Measurements from ENCODE around the gene ZNF423.
A peak's percentile ranks its signal among the peaks of the same experiment; 100 is the strongest.

The ZNF423 gene

GRCh38 chr16:49505556-49505955 lies 350.4 kb downstream of the ZNF423 start:
- Histone ChIP-seq H3K4me3 (no peak overlapping the region), H4K20me1 (peaks cover 45% of the 10 kb centered on the region), H3K9ac (no peak overlapping the region), H3K36me3 (peaks cover 9% of the 10 kb centered on the region; the same call in 1 of the 2 replicates), H3K27ac (no peak overlapping the region), H3K4me2 (peak overlapping the region; percentile 91), H3K9me3 (no peaks in the 10 kb centered on the region), H3K4me1 (peaks cover 69% of the 10 kb centered on the region), H3K27me3 (no peaks in the 10 kb centered on the region)
- no peak for TF ChIP-seq Cebpa-rat (IDR thresholded peaks at IDR 0.05)

GRCh38 chr16:49504626-49505025 lies 351.3 kb downstream of the ZNF423 start:
- peak overlapping the region; percentile 91 for H3K4me2 ChIP-seq
- H3K36me3 ChIP-seq = peaks cover under 1% of the 10 kb centered on the region; the same call in 1 of the 2 replicates
- no peaks in the 10 kb centered on the region for H3K9me3 ChIP-seq
- no peak overlapping the region for H3K27ac ChIP-seq
- H3K4me3 ChIP-seq = no peak overlapping the region
- H4K20me1 ChIP-seq = peaks cover 55% of the 10 kb centered on the region
- peaks cover 72% of the 10 kb centered on the region for H3K4me1 ChIP-seq
- H3K27me3 ChIP-seq = no peaks in the 10 kb centered on the region
- H3K9ac ChIP-seq = no peak overlapping the region
- no peak for TF ChIP-seq Cebpa-rat (IDR thresholded peaks at IDR 0.05)

DNA sequence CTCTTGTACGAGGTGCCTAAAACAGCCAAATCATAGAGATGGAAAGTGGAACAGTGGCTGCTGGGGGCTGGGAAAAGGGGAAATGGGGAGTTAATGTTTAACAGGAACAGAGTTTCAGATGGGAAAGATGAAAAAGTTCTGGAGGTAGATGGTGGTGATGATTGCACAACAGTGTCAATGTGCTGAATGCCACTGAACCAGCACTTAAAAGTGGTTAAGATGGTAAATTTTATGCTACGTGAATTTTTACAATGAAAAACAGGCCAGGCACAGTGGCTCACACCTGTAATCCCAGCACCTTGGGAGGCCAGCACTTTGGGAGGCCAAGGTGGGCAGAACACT lies 351.9 kb downstream of the ZNF423 start:
- TF ChIP-seq Cebpa-rat (IDR thresholded peaks at IDR 0.05) = peak; percentile 81
- Histone ChIP-seq H3K9me3 (no peaks in the 10 kb centered on the region), H3K9ac (no peak overlapping the region), H3K27ac (no peak overlapping the region), H3K4me1 (peaks cover 72% of the 10 kb centered on the region), H3K4me2 (peak overlapping the region; percentile 91), H4K20me1 (peaks cover 61% of the 10 kb centered on the region), H3K36me3 (no peaks in the 10 kb centered on the region), H3K27me3 (no peaks in the 10 kb centered on the region), H3K4me3 (no peak overlapping the region)

GRCh38 chr16:49503256-49504022 lies 352.5 kb downstream of the ZNF423 start:
- Histone ChIP-seq H3K9ac (peak overlapping the region; percentile 56; the same call in 1 of the 2 replicates), H3K27ac (peak overlapping the region; percentile 67), H3K9me3 (no peaks in the 10 kb centered on the region), H3K27me3 (no peaks in the 10 kb centered on the region), H3K4me1 (peaks cover 75% of the 10 kb centered on the region), H3K36me3 (no peaks in the 10 kb centered on the region), H4K20me1 (peaks cover 63% of the 10 kb centered on the region), H3K4me3 (no peak overlapping the region), H3K4me2 (peak overlapping the region; percentile 91)
- TF ChIP-seq Cebpa-rat (IDR thresholded peaks at IDR 0.05) = no peak

DNA sequence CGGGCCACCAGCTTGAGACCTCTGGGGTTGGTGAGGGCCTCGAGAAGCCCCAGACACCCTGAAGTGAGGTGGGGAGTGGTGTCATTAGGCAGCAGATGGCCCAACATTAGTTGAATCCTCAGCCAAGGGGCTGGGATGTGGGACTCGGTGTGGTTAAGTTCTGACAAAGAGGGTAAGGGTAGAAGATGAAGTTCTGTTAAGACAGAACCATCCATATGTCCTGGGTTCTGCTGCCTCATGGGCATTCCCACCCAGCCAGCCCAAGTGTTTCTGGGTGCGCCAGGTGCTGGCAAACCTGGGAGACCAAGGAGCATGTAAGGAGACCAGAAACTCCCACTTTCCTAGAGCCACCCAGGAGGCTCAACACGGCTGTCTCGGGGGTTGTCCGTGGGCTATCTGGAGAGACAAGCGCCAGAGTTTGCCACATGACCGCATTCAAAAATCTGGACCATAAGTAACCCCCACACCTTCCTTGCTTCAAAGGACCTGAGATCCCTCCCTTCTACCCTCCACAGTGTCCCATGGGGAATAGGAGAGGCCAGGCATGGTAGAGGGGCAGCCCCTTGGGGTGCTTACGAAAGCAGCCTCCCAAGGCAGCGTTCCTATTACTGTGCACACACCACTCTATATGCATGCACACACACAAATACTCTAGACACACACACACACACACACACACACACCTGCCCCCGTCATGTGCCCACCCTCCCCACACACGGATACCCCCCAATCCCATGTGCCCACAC lies 353.6 kb downstream of the ZNF423 start:
- Histone ChIP-seq H4K20me1 (peaks cover 63% of the 10 kb centered on the region), H3K4me2 (peak overlapping the region; percentile 91), H3K9ac (peak overlapping the region; percentile 56), H3K4me1 (peaks cover 79% of the 10 kb centered on the region), H3K36me3 (no peaks in the 10 kb centered on the region), H3K4me3 (0 out of 2 replicates have a peak overlapping the region, but pooled peaks have one; percentile 15), H3K9me3 (no peaks in the 10 kb centered on the region), H3K27ac (peak overlapping the region; percentile 67), H3K27me3 (no peaks in the 10 kb centered on the region)
- TF ChIP-seq Cebpa-rat (IDR thresholded peaks at IDR 0.05) = no peak

DNA sequence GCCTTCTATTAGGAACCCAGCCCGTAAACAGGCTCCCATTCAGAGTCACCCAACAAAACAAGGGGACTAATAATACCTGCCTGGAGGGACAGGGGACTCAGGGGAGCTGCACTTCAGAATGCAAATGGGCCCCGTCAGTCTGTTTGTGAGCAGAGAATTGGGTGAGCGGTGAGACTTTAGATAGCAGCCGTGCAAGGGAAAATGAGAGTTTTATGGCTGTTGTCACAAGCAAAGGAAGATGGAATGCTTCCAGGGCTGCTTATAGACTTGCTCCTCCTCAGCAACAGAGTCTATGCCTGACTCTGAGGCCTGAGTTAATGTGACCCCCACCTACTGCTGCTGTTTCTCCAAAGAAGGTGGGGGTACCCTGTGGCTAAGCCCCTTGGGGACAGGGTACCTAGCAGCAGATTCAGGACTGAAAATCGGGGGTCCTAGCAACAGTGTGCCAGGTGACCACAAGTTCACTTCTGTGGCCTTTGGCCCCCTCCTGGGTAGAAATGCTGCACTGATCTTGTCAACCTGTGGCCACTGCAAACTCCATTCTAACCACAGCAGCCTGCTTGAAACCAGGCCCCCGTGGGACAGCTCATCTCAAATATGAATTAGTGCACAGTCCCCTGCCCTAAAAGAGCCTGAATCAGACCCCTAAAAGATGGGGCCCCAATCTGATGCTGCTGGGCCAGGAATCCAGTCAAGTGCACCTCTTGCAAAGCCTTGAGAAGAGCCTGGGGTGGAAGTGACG lies 355.9 kb downstream of the ZNF423 start:
- Histone ChIP-seq H3K4me3 (peak overlapping the region; percentile 10; the same call in 1 of the 2 replicates), H3K4me1 (peaks cover 90% of the 10 kb centered on the region), H3K9me3 (no peaks in the 10 kb centered on the region), H3K4me2 (peak overlapping the region; percentile 81), H3K9ac (peak overlapping the region; percentile 27; the same call in 1 of the 2 replicates), H3K27ac (peak overlapping the region; percentile 52), H3K27me3 (no peaks in the 10 kb centered on the region), H3K36me3 (peaks cover 12% of the 10 kb centered on the region; the same call in 1 of the 2 replicates), H4K20me1 (peaks cover 55% of the 10 kb centered on the region)
- no peak for TF ChIP-seq Cebpa-rat (IDR thresholded peaks at IDR 0.05)

DNA sequence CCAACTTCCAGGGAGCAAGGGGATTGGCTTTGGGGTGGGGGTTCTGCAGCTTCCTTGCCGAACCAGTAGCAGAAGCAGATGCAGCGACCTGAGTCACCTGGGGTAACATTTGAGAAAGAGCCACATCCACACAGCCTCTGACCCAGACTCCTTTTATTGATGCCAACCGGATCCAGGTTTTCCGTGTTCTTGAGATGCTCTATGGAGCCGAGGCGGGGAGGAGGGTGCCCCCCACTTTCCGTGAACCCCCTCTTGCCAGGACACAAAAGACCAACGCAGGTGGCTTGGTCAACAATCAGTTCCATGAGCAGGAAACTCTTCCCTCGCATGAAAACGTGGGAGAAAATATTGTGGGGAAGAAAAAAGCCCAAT lies 356.5 kb downstream of the ZNF423 start:
- Histone ChIP-seq H3K9me3 (no peaks in the 10 kb centered on the region), H3K4me2 (peak overlapping the region; percentile 81), H4K20me1 (peaks cover 49% of the 10 kb centered on the region), H3K27ac (no peak overlapping the region), H3K4me1 (peaks cover 90% of the 10 kb centered on the region), H3K36me3 (peaks cover 12% of the 10 kb centered on the region; the same call in 1 of the 2 replicates), H3K9ac (no peak overlapping the region), H3K27me3 (no peaks in the 10 kb centered on the region), H3K4me3 (no peak overlapping the region)
- no peak for TF ChIP-seq Cebpa-rat (IDR thresholded peaks at IDR 0.05)

- Histone ChIP-seq H4K20me1 (peaks cover 44% of the 10 kb centered on the region), H3K27me3 (no peaks in the 10 kb centered on the region), H3K4me3 (no peak overlapping the region), H3K9ac (no peak overlapping the region), H3K4me2 (peak overlapping the region; percentile 81), H3K4me1 (peaks cover 90% of the 10 kb centered on the region), H3K9me3 (no peaks in the 10 kb centered on the region), H3K27ac (no peak overlapping the region), H3K36me3 (peaks cover 12% of the 10 kb centered on the region; the same call in 1 of the 2 replicates)
- no peak for TF ChIP-seq Cebpa-rat (IDR thresholded peaks at IDR 0.05)
Measured at GRCh38 chr16:49498666-49499413, 357.1 kb downstream of the ZNF423 start.

DNA sequence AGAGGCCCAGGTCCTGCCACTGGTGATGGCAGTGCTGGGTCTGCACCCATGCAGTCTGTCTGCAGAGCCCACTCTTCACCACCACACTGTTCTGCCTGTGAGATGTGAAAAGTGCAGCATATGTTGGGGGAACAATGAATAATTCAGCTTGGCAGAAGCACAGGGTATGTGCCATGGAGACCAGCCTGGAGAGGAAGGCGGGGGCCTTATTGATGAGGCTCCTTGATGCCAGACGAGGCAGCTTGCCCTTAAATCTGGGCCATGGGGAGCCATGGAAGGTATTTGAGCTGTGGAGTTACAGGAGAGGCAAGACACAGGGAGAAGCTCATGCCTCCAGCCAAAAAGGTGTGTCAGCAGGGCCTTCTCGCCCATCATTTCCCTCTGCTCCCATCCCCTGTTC lies 357.6 kb downstream of the ZNF423 start:
- Histone ChIP-seq H3K27me3 (no peaks in the 10 kb centered on the region), H3K4me2 (peak overlapping the region; percentile 81), H3K9me3 (no peaks in the 10 kb centered on the region), H3K27ac (no peak overlapping the region), H4K20me1 (peaks cover 38% of the 10 kb centered on the region), H3K36me3 (peaks cover 12% of the 10 kb centered on the region; the same call in 1 of the 2 replicates), H3K4me1 (peaks cover 90% of the 10 kb centered on the region), H3K4me3 (no peak overlapping the region), H3K9ac (no peak overlapping the region)
- TF ChIP-seq Cebpa-rat (IDR thresholded peaks at IDR 0.05) = no peak

Data from BLaER1 (cell line).